ENCODE measurements around the gene BNIP5.

The BNIP5 gene

DNA sequence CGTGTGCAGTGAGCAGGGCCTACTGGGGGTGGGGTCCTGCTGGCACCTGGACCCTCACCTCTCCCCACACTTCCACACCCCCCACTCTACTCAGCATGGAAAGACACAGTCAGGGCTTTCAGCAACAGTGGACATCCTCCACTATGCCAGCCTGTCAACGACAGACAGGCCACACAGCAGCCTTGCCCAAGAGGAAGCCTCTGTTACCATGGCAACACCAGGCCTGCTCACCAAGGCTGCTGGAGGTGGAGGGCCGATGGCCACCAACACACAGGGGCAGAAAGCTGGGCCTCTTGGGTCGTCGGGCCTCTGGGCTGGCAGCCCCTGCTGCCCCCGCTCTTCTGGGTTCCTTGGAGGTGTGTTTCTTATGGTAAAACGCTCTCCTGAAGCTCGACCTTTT lies 13.6 kb downstream of the BNIP5 start:
- DNase-seq (ENCODE audit: low read depth): no peak

- DNase-seq (ENCODE audit: low read depth): no peak
Observed at GRCh38 chr6:36322591-36322990, 14.1 kb downstream of the BNIP5 start.

DNA sequence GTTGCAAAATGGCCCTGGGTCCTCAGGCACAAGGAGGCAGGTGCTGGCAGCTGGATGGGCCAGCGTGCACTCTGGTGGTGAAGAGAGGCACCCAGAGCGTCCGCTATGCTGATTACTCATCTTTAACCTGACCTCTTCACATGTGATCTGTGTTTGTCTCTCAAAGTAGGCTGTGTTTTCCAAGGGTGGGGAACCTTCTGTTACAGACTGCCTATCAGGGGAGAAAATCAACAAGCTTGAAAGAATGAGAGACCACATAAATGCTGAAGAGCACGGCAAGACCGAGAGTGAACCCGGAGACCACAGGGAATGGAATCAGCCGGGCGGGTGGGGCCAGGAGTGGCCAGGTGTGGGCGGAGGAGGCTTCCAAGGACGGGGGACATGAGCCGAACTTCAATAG lies 16.2 kb downstream of the BNIP5 start:
- DNase-seq (ENCODE audit: low read depth): no peak

GRCh38 chr6:36319821-36320220 lies 16.9 kb downstream of the BNIP5 start:
- DNase-seq (ENCODE audit: low read depth): no peak

DNA sequence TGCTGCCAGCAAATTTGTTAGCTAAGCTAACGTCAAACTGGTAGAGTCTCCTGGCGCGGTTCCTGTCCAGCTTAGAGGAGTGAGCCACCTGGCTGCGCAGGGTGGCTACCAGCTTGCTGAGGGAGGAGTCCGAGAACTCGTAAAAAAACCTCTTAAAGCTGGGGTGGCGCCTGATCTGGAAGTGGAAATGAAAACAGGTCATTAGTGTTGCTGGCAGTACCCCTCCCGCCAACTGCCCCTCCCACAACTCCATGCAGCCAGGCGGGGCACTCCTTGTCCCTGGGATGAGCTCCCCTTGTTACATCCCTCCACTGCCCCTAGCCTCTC lies 17.3 kb downstream of the BNIP5 start:
- no peak for DNase-seq (ENCODE audit: low read depth)

GRCh38 chr6:36318690-36319435 lies 17.8 kb downstream of the BNIP5 start:
- DNase-seq (ENCODE audit: low read depth): no peak

GRCh38 chr6:36317623-36318022 lies 19.1 kb downstream of the BNIP5 start:
- DNase-seq (ENCODE audit: low read depth): no peak

GRCh38 chr6:36315921-36316320 lies 20.8 kb downstream of the BNIP5 start:
- DNase-seq (ENCODE audit: low read depth): no peak

DNA sequence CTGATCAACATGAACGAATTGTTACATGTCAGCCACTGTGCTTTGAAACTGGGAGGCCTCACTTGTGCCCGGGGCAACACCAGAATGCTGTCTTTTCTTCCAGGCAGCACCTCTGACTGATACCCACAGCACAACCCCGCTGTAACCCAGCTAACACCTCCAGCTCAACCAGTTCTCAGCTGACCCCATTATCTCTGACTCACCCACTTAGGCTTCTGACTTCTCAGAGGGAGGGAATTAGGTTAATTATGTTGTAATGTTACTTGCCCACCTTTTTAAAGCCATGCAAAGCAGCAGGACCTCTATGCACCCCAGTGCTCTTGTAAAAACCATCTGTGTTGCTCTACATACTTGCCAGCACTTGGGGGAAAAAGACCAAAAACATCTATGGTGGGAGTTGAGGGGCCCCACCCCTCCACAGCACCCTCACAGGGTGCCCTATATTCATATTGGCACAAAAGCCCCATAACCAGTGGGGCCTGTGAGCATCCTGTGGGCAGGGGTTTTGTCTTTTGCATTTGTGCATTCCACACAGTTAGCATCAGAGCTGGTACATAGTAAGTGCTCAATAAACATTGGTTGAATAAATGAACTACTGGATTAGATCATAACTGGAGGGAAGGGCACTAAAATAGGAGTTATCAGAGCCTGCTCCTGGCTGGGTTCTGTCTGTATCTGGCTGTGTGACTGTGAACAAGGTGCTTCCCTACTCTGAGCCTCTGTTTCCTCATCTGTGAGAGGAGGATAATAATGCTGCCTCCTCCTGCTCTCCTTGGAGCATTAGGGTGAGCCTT lies 22.3 kb downstream of the BNIP5 start:
- no peak for DNase-seq (ENCODE audit: low read depth)

DNA sequence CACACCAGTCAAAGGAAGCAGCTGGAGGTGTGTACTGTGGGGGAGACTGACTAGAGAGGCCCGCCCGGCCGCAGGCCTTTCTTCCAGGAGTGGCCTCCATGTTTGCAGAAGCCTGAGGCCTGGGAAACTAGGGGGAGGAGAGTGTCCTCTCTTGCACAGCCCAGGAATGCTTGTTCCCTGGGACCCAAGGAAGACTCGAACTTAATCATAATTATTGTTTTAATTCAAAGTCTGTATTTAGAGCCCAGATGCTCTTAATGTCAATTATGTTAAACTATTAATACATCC lies 23.1 kb downstream of the BNIP5 start:
- DNase-seq (ENCODE audit: low read depth): no peak

GRCh38 chr6:36312854-36313648 lies 23.6 kb downstream of the BNIP5 start:
- no peak for DNase-seq (ENCODE audit: low read depth)

DNA sequence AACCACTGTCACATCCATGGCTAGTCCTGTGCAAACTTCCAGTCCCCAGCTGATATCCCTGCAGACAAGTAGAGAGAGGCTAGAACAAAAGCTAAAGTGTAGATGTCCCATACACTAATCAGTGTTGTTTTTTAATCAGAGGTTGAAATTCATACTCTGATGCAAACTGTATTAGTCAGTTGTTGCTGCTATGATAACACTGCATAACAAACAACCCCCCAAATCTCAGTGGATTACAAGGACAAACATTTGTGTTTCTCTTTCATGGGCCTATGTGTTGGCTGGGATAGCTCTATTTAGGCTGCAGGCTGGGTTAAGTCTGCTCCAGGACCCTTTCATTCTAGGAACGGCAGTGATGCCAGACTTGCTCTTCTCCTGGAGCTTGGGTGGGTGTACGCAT lies 26.8 kb downstream of the BNIP5 start:
- DNase-seq (ENCODE audit: low read depth): no peak

DNA sequence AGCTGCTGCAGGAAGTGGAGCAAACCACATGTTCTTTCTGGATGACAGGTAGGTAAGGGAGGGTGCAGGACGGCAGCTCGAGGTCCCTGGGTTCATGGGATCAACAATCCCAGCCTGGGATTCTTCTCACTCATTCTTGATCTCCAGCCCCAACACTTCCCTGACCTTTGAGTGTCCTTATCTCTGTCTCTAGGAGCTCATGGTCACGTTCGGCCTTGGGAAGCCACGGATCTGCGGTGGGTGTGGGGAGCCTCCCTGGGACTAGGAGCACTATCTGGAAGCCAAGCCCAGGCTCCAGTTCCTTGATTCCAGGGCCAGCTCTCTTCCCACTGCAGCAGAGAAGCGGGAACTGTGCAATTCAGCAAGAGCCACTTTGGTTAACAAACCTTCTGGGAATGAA lies 27.5 kb downstream of the BNIP5 start:
- no peak for DNase-seq (ENCODE audit: low read depth)

DNA sequence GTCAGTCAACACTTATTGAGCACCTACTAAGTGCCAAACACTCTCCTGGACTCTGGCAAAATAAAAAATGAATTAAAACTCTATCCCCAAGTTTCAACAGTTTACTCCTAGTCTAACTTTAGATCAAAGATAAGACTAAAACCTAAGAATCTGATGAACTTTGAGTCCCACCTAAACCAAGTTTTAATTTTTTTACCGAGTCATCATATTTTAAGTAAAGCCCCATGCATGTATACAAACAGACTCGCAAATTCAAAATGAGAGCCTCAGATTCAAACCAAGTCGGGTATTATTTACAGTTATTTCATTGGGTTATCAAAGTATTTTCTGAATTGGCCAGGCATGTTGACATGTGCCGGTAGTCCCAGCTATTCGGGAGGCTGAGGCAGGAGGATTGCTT lies 28.2 kb downstream of the BNIP5 start:
- no peak for DNase-seq (ENCODE audit: low read depth)

DNA sequence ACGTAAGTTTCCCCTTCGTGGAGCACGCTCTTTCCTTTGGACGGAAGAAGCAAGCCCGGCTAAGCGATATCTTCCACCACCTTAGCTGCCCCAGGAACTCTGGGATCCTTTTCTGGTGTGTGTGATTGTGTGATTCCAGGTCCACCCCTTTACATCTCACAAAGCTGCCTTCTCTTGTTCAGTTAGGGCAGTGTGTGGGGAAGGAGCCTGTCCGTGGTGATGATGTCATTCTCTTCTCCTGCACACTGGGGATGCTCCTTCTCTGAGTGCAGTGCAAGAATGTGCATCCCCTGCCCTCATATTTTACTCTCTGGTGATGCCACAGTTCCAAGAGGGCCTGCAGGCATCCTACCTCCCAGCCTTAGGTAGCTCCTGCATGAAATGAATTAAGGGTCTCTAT lies 30.3 kb downstream of the BNIP5 start:
- no peak for DNase-seq (ENCODE audit: low read depth)

GRCh38 chr6:36305885-36306284 lies 30.8 kb downstream of the BNIP5 start:
- no peak for DNase-seq (ENCODE audit: low read depth)

DNA sequence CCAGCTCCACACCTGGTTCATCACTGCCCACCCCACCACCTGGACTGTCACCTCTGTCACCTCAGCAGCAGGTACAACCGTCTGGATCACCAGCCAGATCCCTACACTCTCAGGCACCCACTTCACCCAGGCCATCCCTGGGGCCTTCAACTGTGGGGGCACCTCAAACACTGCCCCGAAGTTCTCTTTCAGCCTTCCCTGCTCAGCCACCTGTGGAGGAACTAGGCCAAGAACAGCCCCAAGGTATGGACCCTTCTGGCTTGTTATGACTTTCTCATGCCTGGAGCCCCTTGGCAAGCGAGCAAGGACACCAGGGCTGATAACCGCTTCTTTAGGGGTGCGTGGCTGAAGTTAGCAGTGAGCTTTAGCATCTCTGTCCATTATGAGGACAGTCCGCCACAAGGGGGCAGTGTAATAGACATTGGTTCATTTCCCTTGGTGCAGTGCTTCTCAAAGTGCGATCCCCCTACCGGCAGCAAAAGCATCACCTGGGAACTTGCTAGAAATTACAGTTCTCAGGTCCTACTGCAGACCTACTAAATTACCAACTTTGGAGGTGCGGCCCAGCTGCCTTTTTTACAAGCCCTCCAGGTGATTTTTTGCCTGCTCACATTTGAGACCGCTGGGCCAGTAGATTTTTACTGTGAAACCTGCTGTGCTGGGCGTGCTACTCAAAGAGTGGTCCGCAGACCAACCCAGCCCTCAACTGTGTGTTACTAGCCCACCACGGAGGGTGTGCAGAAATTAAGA lies 34.3 kb downstream of the BNIP5 start:
- peak; percentile 68 for DNase-seq (ENCODE audit: low read depth)

- peak; percentile 23 for DNase-seq (ENCODE audit: low read depth)
Observed at GRCh38 chr6:36301781-36302180, 34.9 kb downstream of the BNIP5 start.

- DNase-seq (ENCODE audit: low read depth): peak; percentile 6
Observed at GRCh38 chr6:36301085-36301658, 35.5 kb downstream of the BNIP5 start.

GRCh38 chr6:36298027-36298426 lies 38.7 kb downstream of the BNIP5 start:
- no peak for DNase-seq (ENCODE audit: low read depth)

- no peak for DNase-seq (ENCODE audit: low read depth)
Observed at GRCh38 chr6:36297511-36297910, 39.2 kb downstream of the BNIP5 start.

- DNase-seq (ENCODE audit: low read depth): no peak
Observed at GRCh38 chr6:36297051-36297450, 39.6 kb downstream of the BNIP5 start.

All from fibroblast of gingiva (primary cell).